Measurements from ENCODE around the gene ZNF710. TPM values are rescaled to one million over a fixed set of nuclear protein-coding genes. Genes with fewer than 3 reads are reported as not detected.
A peak's percentile ranks its signal among the peaks of the same experiment; 100 is the strongest.

ZNF710 gene
- total and polyA plus RNA-seq, 2 donors (not counting 3 experiments of a cell fraction or from before 2014, with no cell fraction given): 8.9 to 32.4 TPM

- Histone ChIP-seq H2AFZ (ENCODE audit: low read depth, low read length) (peak overlapping the region; percentile 51), H4K20me1 (replicated peaks; ENCODE audit: control insufficient read depth, extremely low read depth, insufficient read depth, low read length) (no peaks in the 10 kb centered on the region), H3K79me2 (ENCODE audit: control insufficient read depth, insufficient read depth, low read length) (peaks cover 49% of the 10 kb centered on the region), H3K27ac (ENCODE audit: insufficient read depth, low read depth, low read length) (peak overlapping the region; percentile 75), H3K9me1 (replicated peaks; ENCODE audit: control insufficient read depth, extremely low read depth, insufficient read depth, low read length) (no peaks in the 10 kb centered on the region), H3K27me3 (ENCODE audit: control insufficient read depth in 2 of 2, insufficient read depth in 2 of 2, low read length in 2 of 2) (no peaks in the 10 kb centered on the region), H3K36me3 (ENCODE audit: control insufficient read depth in 2 of 2, extremely low read depth in 1 of 2, insufficient read depth in 2 of 2, low read length in 2 of 2) (no peaks in the 10 kb centered on the region), H3K9ac (replicated peaks; ENCODE audit: extremely low read depth, insufficient read depth, low read length) (peak overlapping the region; percentile 27), H3K4me3 (replicated peaks in 1 of 3; ENCODE audit: insufficient read depth in 1 of 3, low read depth in 1 of 3, low read length in 3 of 3) (no peak overlapping the region), H3K4me2 (ENCODE audit: insufficient read depth, low read length) (peak overlapping the region; percentile 41), H3K4me1 (ENCODE audit: control insufficient read depth, extremely low read depth, insufficient read depth, low read length) (peaks cover 23% of the 10 kb centered on the region), H3K9me3 (replicated peaks; ENCODE audit: control insufficient read depth, insufficient read depth, low read length) (no peaks in the 10 kb centered on the region)
- intact Hi-C loops (cut with micrococcal nuclease): loop anchor here (1.0 to 2.0 kb wide), 3 partner anchors 15 to 46 kb away; no protein-coding TSS in a partner anchor
- DNase-seq (ENCODE audit: low read depth, low spot score) (no peak), FAIRE-seq (no peak)
- ChIA-PET POLR2A (interaction anchor here (0.6 to 1.0 kb wide), 2 partner anchors 17 to 883 kb away, joined by 3 to 5 read pairs; no protein-coding TSS in a partner anchor), CTCF (interaction anchor here (0.8 to 1.6 kb wide), 4 partner anchors 10 to 51 kb away, joined by 3 to 7 read pairs (median 4); no protein-coding TSS in a partner anchor)
- TF ChIP-seq JUN (IDR thresholded peaks at IDR 0.05; ENCODE audit: borderline replicate concordance, insufficient read depth, insufficient read length, low read depth) (no peak), POLR2AphosphoS5 (IDR thresholded peaks at IDR 0.05; ENCODE audit: insufficient read depth, low read depth, low read length) (no peak), EZH2 (IDR thresholded peaks at IDR 0.05; ENCODE audit: borderline replicate concordance, low read depth, low read length, severe bottlenecking) (no peak), MYC (IDR thresholded peaks at IDR 0.05; ENCODE audit: low read depth, low read length) (no peak), POLR2A (IDR thresholded peaks at IDR 0.05; ENCODE audit: low read depth, low read length) (no peak), GATA2 (IDR thresholded peaks at IDR 0.05; ENCODE audit: insufficient read depth, insufficient read length, low read depth, low read length) (no peak), FOS (IDR thresholded peaks at IDR 0.05; ENCODE audit: borderline replicate concordance, insufficient read depth, low read length) (no peak), CTCF (IDR thresholded peaks at IDR 0.05; ENCODE audit: extremely low read depth in 1 of 2, insufficient read depth in 1 of 2, low read depth in 1 of 2, low read length in 2 of 2) (no peak), MAX (IDR thresholded peaks at IDR 0.05; ENCODE audit: insufficient read depth, insufficient read length) (no peak)
- dilution Hi-C loops (cut with MboI; ENCODE audit: extremely low pct_ligation_motif_present, low sequenced_read_pairs): no loop called here
- TSS peak; percentile 95 for BruUV-seq (replicated peaks)
Measured at GRCh38 chr15:90019611-90020010, 18.5 kb downstream of the ZNF710 start.
